IPS-11a (cell line): Measurements from ENCODE around the gene TCHP.

Experiments used
- H3K4me3 ChIP-seq: one replicate; pipeline ENCODE4 v1.5.1; 2013; ENCODE audit warnings: low read depth, low read length, control low read depth

The TCHP gene

DNA sequence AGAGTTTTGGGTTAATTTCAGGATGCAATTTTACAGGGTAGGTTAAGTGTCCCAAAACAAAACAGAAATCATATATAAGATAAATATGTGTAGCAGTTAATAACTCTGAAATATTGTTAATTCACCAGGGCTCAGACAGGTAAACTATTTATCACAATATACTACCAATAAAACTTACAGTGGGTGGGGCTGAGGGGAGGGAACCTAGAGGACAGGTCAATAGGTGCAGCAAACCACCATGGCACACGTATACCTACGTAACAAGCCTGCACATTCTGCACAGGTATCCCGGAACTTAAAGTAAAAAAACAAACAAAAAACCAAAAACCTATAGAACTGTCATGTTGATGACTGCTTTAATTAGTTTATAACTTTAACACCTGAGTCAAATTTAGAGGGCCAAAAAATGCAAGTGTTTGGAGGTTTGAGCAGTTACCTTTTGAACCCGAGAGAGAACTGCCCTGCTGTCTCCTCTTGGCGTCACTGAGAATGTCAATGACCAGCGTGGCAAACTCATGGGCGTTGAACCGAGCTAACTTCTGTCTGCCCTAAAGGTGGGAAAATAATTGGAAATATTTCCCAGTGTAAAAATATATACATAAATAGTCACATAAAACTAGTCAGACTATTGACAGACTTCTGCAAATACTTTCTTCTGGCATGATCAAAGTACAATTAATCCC, 59.5 kb downstream of the TCHP start:
- no peak overlapping the region for H3K4me3 ChIP-seq

DNA sequence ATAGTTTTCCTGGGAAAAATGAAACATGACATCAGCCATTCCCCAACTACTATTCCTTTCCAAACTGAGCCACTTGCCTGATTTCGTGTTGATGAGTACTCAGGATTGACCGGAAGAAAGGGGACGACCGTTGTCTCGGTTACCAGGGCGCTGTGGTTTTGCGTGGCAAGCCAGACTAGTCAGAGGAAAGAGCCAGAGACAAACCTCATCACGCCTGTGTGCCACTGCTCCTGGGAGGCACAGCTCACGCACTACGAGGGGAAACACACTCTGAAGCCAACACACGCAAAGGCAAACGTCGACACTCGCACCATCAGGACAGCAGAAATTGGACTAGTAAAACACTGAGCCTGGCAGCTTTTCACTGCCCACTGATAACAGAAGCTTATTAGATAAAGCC, 61.1 kb downstream of the TCHP start:
- H3K4me3 ChIP-seq: no peak overlapping the region

DNA sequence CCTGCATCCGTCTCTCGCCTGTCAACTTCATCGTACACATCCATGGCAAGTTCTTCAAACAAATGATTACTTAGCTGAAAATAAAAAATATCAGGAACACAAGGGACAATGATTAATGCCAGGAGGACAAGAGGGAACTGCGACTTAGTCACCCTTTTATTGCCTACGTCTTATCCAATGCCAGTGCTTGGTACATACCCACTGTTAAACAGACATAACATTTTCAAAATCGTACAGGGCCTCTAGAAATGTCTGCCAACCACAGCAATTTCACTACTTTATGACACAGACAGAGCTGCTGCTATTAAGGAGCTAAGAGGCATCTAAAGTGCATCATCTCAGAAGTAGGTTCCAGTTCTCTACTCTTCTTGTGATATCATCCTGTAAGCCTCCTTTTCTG, 61.5 kb downstream of the TCHP start:
- no peak overlapping the region for H3K4me3 ChIP-seq

DNA sequence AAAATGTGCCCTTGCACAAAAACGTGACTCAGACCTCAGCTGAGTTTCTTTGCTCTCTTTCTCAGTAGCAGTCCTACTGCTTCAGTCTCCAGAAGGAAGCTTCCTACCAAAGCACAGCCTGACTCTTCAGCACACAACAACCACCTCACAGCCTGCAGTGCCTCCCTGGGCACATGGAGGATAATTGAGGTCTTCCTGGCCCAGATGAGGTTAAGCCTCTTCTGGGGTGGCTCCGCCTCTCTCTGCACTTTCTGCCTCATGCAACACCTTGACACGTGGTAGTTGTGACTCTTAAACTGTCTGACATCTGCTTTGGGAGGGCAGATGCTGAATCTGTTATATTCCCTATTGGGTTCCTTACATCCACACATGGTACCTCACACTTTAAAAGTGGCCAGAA, 62.3 kb downstream of the TCHP start:
- no peak overlapping the region for H3K4me3 ChIP-seq

DNA sequence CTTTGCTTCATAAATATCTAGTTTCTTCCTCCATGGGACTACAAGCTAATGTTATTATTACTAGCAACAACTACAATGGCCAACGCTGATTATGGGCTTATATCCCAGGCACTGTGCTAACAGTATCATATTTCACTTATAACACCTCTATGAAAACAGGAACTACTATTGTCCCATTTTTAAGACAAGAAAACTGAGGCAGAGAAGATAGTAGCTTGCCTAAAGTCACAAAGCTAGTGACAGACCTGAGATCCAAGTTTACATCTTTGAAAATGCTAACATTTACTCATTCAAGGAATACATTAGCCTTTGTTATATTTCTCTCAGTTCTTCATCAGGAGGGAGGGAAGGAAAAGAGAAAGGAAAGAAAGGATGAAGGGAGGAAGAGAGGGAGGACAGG, 63.3 kb downstream of the TCHP start:
- no peak overlapping the region for H3K4me3 ChIP-seq

DNA sequence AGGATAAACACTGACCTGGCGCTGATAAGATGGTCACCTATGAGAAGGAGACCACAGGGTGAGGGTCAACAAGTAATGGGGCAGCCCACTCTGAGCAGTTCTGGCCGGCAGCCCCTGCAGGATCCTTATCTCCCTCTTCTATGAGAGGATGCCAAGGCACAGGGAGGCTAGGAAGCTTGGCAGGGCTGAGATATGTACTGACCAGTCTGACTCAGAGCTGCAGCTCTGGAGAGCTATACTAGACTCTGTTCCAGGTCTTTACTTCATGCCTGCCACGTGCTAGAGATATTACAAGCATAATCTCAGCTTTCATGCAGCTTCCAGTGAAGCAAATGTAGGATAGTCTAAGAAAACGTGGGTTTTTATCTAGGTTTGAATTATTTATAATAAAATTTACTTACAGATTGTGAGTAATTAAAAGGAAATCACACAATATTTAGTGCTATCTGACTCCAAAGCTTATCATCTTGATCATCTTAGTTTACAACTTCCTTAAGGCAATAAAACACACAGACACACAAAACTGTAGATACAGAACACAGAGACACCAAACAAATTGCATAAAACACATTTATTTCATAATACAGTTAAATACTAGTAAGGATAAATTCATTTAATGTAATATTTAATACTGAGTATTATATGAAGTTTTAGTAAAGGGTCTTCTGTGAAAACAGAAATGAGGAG, 63.8 kb downstream of the TCHP start:
- no peak overlapping the region for H3K4me3 ChIP-seq

DNA sequence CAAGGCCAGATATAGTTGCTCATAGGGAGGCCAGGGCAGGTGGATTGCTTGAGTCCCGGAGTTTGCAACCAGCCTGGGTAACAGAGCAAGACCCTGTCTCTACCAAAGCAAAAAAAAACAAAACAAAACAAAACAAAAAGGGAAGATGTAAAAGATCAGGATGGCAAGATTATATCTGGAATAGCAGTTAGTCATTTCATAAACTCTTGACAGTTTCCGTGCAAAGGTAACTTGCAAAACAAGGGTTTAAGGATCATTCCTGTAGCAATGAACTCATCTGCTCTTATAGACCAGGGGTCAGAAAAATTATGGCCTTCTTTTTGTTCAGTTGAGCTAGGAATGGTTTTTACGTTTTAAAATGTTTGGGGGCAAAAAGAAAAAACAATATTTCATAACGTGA, 66.5 kb downstream of the TCHP start:
- no peak overlapping the region for H3K4me3 ChIP-seq

DNA sequence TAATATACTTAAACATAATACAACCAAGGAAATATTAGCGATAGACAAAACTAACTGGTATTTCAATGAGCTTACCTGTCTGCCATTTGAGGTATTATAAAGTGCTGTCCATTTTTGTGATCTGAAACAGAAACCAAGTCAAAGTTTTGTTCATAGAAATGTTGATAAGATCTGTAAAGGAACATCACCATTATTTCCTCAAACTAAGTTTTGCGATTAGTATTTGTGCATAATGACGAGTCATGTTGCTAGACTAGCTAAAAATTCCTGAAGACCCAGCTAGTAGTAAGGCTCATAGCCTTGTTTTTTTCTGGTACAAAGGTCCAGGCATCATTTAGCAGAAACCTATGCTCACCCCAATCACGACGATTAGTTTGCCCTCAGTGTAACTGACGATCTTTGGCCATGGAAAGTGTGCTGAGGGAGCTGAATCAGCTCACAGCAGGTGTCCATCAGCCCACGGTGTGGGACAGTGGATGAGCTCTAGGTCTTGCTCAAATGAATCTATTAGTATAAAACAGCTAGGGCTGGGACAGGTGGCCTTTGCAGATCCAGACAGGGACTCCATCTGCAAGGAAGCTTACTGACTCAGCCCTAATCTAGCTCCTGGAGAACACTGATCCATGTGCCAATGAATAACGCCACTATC, 67.4 kb downstream of the TCHP start:
- no peak overlapping the region for H3K4me3 ChIP-seq
